A549 (cell line): ENCODE measurements around the gene ZNF575. TPM values are rescaled to one million over a fixed set of nuclear protein-coding genes. Genes with fewer than 3 reads are reported as not detected.

Experiments
- ATAC-seq, 2 experiments: fragments of 200-7000 bp in 1 of 2; fragments of >200 bp in 1 of 2; cut with Nextera tagmentation in 1 of 2; cut with Tn5 transposase in 1 of 2; 3 replicates each; pipeline versions ENCODE4 v1.8.0 to v1.9.1; 2018 to 2020; ENCODE audit warnings: mild to moderate bottlenecking in 1 of 2, moderate library complexity in 1 of 2
- CTCF ChIA-PET: fragments of 300-600 bp; sonication (Branson Sonifier 250); formaldehyde crosslinking; extraction: SDS; loops from one replicate; lab custom pipeline; 2021; ENCODE audit warnings: antibody characterized with exemption, inconsistent platforms; lab: Yijun Ruan, JAX
- POLR2A ChIA-PET: fragments of 350-600 bp; formaldehyde crosslinking; extraction: SDS; loops from one replicate; lab custom pipeline; 2021; ENCODE audit warnings: antibody characterized with exemption, inconsistent platforms; lab: Yijun Ruan, JAX
- DNase-seq, 2 experiments: peaks; one replicate each; pipeline versions ENCODE4 v3.0.0 to v3.0.0-alpha.2; 2011 to 2016; ENCODE audit warnings: low read depth in 1 of 2, low spot score in 1 of 2
- FAIRE-seq: peaks from 2 replicates; lab custom pipeline; 2011; peaks lifted over from hg19 to GRCh38; lab: Jason Lieb, UNC
- H3K27ac ChIP-seq, 2 experiments: fragments of >200 bp; sonication (Bioruptor Twin); formaldehyde crosslinking; 3 replicates each; pipeline ENCODE4 v1.5.1; 2016 to 2017
- H3K4me1 ChIP-seq: fragments of >200 bp; sonication (Bioruptor Twin); formaldehyde crosslinking; 3 replicates; pipeline ENCODE4 v1.6.1; 2016
- H3K4me2 ChIP-seq: fragments of >200 bp; sonication (Bioruptor Twin); formaldehyde crosslinking; 3 replicates; pipeline ENCODE4 v1.6.1; 2016
- H3K4me3 ChIP-seq: fragments of >200 bp; sonication (Bioruptor Twin); formaldehyde crosslinking; 3 replicates; pipeline ENCODE4 v1.5.1; 2016
- H3K9me3 ChIP-seq: fragments of >200 bp; sonication (Bioruptor Twin); formaldehyde crosslinking; 3 replicates; pipeline ENCODE4 v1.6.1; 2016
- ATOH8 ChIP-seq: fragments of 250-450 bp; sonication (Bioruptor Pico); IDR thresholded peaks from 2 replicates; pipeline ENCODE4 v1.5.0; 2020; ENCODE audit warnings: low read depth, mild to moderate bottlenecking, moderate library complexity
- BCL3 ChIP-seq: fragments of >200 bp; sonication (Bioruptor Twin); formaldehyde crosslinking; IDR thresholded peaks from 3 replicates; pipeline ENCODE4 v1.6.1; 2016
- BHLHE40 ChIP-seq: IDR thresholded peaks from 2 replicates; pipeline ENCODE4 v1.6.1; 2012; ENCODE audit warnings: low read depth, low read length, inconsistent platforms
- CBX2 ChIP-seq: fragments of 200-600 bp; sonication (generic); IDR thresholded peaks from 2 replicates; pipeline ENCODE4 v1.6.1; 2016; ENCODE audit warnings: low read depth, mild to moderate bottlenecking, borderline replicate concordance
- CEBPB ChIP-seq, 2 experiments: fragments of >200 bp in 1 of 2; sonication (Bioruptor Twin) in 1 of 2; formaldehyde crosslinking in 1 of 2; IDR thresholded peaks; 2 replicates each; pipeline ENCODE4 v1.6.1; 2012 to 2016
- CTCF ChIP-seq: fragments of >200 bp; sonication (Bioruptor Twin); formaldehyde crosslinking; IDR thresholded peaks from 3 replicates; pipeline ENCODE4 v1.5.1; 2016
- E2F6 ChIP-seq: IDR thresholded peaks from 2 replicates; pipeline ENCODE4 v1.6.1; 2012; ENCODE audit warnings: low read depth, borderline replicate concordance
- EHMT2 ChIP-seq: fragments of 200-600 bp; sonication (generic); IDR thresholded peaks from 2 replicates; pipeline ENCODE4 v1.6.1; 2016; ENCODE audit warnings: antibody characterized with exemption, low read depth, mild to moderate bottlenecking, moderate library complexity
- ESRRA ChIP-seq: fragments of 150-350 bp; IDR thresholded peaks from 2 replicates; pipeline ENCODE4 v1.6.1; 2014; ENCODE audit warnings: mild to moderate bottlenecking, low read length, borderline replicate concordance
- FOSL2 ChIP-seq, 2 experiments: fragments of 450-650 bp in 1 of 2; fragments of >200 bp in 1 of 2; sonication (Bioruptor Twin) in 1 of 2; formaldehyde crosslinking; IDR thresholded peaks; 2 replicates each; pipeline versions ENCODE4 v1.5.0 to v1.6.1; 2016 to 2020; ENCODE audit warnings: mild to moderate bottlenecking in 1 of 2, moderate library complexity in 1 of 2
- FOXS1 ChIP-seq: fragments of 250-450 bp; sonication (Bioruptor Pico); IDR thresholded peaks from 2 replicates; pipeline ENCODE4 v1.5.0; 2020; ENCODE audit warnings: mild to moderate bottlenecking, moderate library complexity
- JUN ChIP-seq, 2 experiments: fragments of >200 bp; sonication (Bioruptor Twin); formaldehyde crosslinking; IDR thresholded peaks; 2 replicates in 1 of 2; 3 replicates in 1 of 2; pipeline ENCODE4 v1.6.1; 2016 to 2017
- JUNB ChIP-seq: fragments of >200 bp; sonication (Bioruptor Twin); formaldehyde crosslinking; IDR thresholded peaks from 2 replicates; pipeline ENCODE4 v1.6.1; 2016
- MAX ChIP-seq: IDR thresholded peaks from 2 replicates; pipeline ENCODE4 v1.6.1; 2012
- MAZ ChIP-seq: fragments of 150-350 bp; IDR thresholded peaks from 2 replicates; pipeline ENCODE4 v1.6.1; 2014; ENCODE audit warnings: antibody characterized with exemption, low read depth, low read length, borderline replicate concordance
- NFE2L2 ChIP-seq: fragments of 150-350 bp; conservative IDR thresholded peaks from 2 replicates; pipeline ENCODE4 v1.6.1; 2014; ENCODE audit warnings: low read length
- PBX3 ChIP-seq: IDR thresholded peaks from 2 replicates; pipeline ENCODE4 v1.6.1; 2012
- POLR2A ChIP-seq: IDR thresholded peaks from 2 replicates; pipeline ENCODE4 v1.6.1; 2012; ENCODE audit warnings: mild to moderate bottlenecking, low read length
- RAD21 ChIP-seq, 2 experiments: fragments of >200 bp in 1 of 2; sonication (Bioruptor Twin) in 1 of 2; formaldehyde crosslinking in 1 of 2; IDR thresholded peaks in 1 of 2; conservative IDR thresholded peaks in 1 of 2; 2 replicates in 1 of 2; 3 replicates in 1 of 2; pipeline ENCODE4 v1.6.1; 2012 to 2018; ENCODE audit warnings: inconsistent platforms in 1 of 2
- RARB ChIP-seq: fragments of 250-450 bp; sonication (Bioruptor Pico); IDR thresholded peaks from 2 replicates; pipeline ENCODE4 v1.8.0; 2021; ENCODE audit warnings: mild to moderate bottlenecking, moderate library complexity
- RFX5 ChIP-seq: fragments of 450-650 bp; IDR thresholded peaks from 2 replicates; pipeline ENCODE4 v1.7.1; 2014; ENCODE audit warnings: antibody characterized with exemption, mild to moderate bottlenecking, moderate library complexity
- RNF2 ChIP-seq: fragments of 200-600 bp; sonication (generic); IDR thresholded peaks from 2 replicates; pipeline ENCODE4 v1.6.1; 2016; ENCODE audit warnings: low read depth, mild to moderate bottlenecking, antibody characterized with exemption, moderate library complexity, borderline replicate concordance
- SREBF2 ChIP-seq: fragments of 450-650 bp; IDR thresholded peaks from 2 replicates; pipeline ENCODE4 v1.6.1; 2014; ENCODE audit warnings: mild to moderate bottlenecking, moderate library complexity
- ZC3H11A ChIP-seq: fragments of 450-650 bp; IDR thresholded peaks from 2 replicates; pipeline ENCODE4 v1.6.1; 2014; ENCODE audit warnings: antibody characterized with exemption, mild to moderate bottlenecking
- ZNF302 ChIP-seq: fragments of 250-450 bp; sonication (Bioruptor Pico); IDR thresholded peaks from 2 replicates; pipeline ENCODE4 v1.9.0; 2021; ENCODE audit warnings: inconsistent platforms, mild to moderate bottlenecking, moderate library complexity
- ZSCAN20 ChIP-seq: fragments of 250-450 bp; sonication (Bioruptor Pico); IDR thresholded peaks from 2 replicates; pipeline ENCODE4 v1.8.0; 2022; ENCODE audit warnings: mild to moderate bottlenecking, moderate library complexity
- WGBS: methylation state at CpG from one replicate; pipeline ENCODE4 v1.1.6; 2017; ENCODE audit errors: missing lambda C conversion rate; 5-methylcytosine and 5-hydroxymethylcytosine counted together
- polyA plus RNA-seq, 4 experiments: library from polyadenylated mRNA; depleted of rRNA in 3 of 4; stranded (reverse); fragments of >200 nt; fragmentation: RNase III in 1 of 4; extraction: RNeasy Plus Mini Kit Qiagen cat#74134 plus additional on column Dnase treatment in 1 of 4; gene quantifications; 2 replicates in 3 of 4; 3 replicates in 1 of 4; pipeline ENCODE4 v1.2.3, GENCODE V29; 2011 to 2017

Gene ZNF575
- polyA plus RNA-seq, 2 of the 4 experiments (the other 2 are of a cell fraction), result 0.09 to 1.5 TPM

- Histone ChIP-seq H3K27ac (no peak overlapping the region), H3K4me3 (no peak overlapping the region), H3K4me2 (peak overlapping the region; percentile 84; the same call in 2 of the 3 replicates), H3K9me3 (no peaks in the 10 kb centered on the region), H3K4me1 (peaks cover 9% of the 10 kb centered on the region; the same call in 2 of the 3 replicates)
- DNase-seq (no peak), FAIRE-seq (no peak), ATAC-seq (no peak)
- 92% methylated on average over 23 of the region's 23 CpGs for WGBS
- no peak for TF ChIP-seq POLR2A
- no peak for TF ChIP-seq SREBF2
- TF ChIP-seq ESRRA, result no peak
- no peak for TF ChIP-seq JUNB
- TF ChIP-seq RFX5, result no peak
- POLR2A ChIA-PET, result interaction anchor here (0.6 kb wide), 3 partner anchors 28 to 92 kb away, joined by 3 to 5 read pairs (median 5); no protein-coding TSS in a partner anchor
- CTCF ChIA-PET, result interaction anchor here (0.6 to 2.5 kb wide), 5 partner anchors 9 to 196 kb away, joined by 3 to 13 read pairs (median 5); no protein-coding TSS in a partner anchor
Measured at GRCh38 chr19:43502419-43502976, 30.5 kb upstream of the ZNF575 start.

- ChIA-PET POLR2A (interaction anchor here (0.7 to 1.9 kb wide), 10 partner anchors 14 to 166 kb away, joined by 3 to 11 read pairs (median 4); partner anchors contain the start of genes IRGQ, PLAUR and ZNF575), CTCF (interaction anchor here (0.7 to 8.9 kb wide), 15 partner anchors 10 to 64 kb away, joined by 3 to 85 read pairs (median 5); partner anchors contain the start of gene ZNF575)
- no peak for FAIRE-seq
- peak overlapping the region; percentile 68 for H3K4me3 ChIP-seq
- H3K4me2 ChIP-seq, result peak overlapping the region; percentile 84
- no peaks in the 10 kb centered on the region for H3K9me3 ChIP-seq
- peaks cover 9% of the 10 kb centered on the region; the same call in 2 of the 3 replicates for H3K4me1 ChIP-seq
- H3K27ac ChIP-seq, result peak overlapping the region; percentile 76 to 93
- DNase-seq, result peak; percentile 94 to 95
- peak; percentile 81 to 93 for ATAC-seq
- 4% methylated on average over 53 of the region's 64 CpGs for WGBS
- TF ChIP-seq CTCF (peak; percentile 56; the same call in 2 of the 3 replicates), FOXS1 (CRISPR knock-in tag) (no peak), ESRRA (no peak), ZSCAN20 (no peak), RAD21 (conservative IDR thresholded peaks at IDR 0.05 in 1 of 2, IDR thresholded peaks at IDR 0.05 in 1 of 2) (peak; percentile 9 to 46; a peak in 2 of 5 replicates), JUN (IDR thresholded peaks at IDR 0.05) (peak; percentile 12 to 29; a peak in 1 of 5 replicates), RNF2 (no peak), CBX2 (no peak), E2F6 (0 out of 2 replicates have a peak, but pooled peaks have one; percentile 56), ZC3H11A (no peak), RARB (CRISPR knock-in tag) (no peak), FOSL2 (IDR thresholded peaks at IDR 0.05) (no peak), FOSL2 (CRISPR knock-in tag; IDR thresholded peaks at IDR 0.05) (no peak), ATOH8 (CRISPR knock-in tag) (no peak), MAZ (no peak), NFE2L2 (no peak), SREBF2 (no peak), ZNF302 (CRISPR knock-in tag) (no peak), BCL3 (no peak), EHMT2 (no peak), BHLHE40 (no peak), POLR2A (no peak; the same call in none of the 2 replicates), RFX5 (no peak), PBX3 (no peak), CEBPB (IDR thresholded peaks at IDR 0.05) (no peak), MAX (peak; percentile 27; the same call in 1 of the 2 replicates)
Measured at GRCh38 chr19:43503501-43504425, 29.2 kb upstream of the ZNF575 start.
